ENCODE measurements around the gene SOD1. TPM values are rescaled to one million over a fixed set of nuclear protein-coding genes. Genes with fewer than 3 reads are reported as not detected.

The SOD1 gene
- total RNA-seq, 2 donors from 2014 or later = 185 to 234 TPM

- no peak for DNase-seq
- no peak for TF ChIP-seq CTCF (conservative IDR thresholded peaks at IDR 0.05)
- peaks cover 16% of the 10 kb centered on the region for H3K36me3 Mint-ChIP-seq (ENCODE audit: low read depth)
- no peaks in the 10 kb centered on the region for H3K4me1 ChIP-seq (ENCODE audit: control insufficient read depth, insufficient read depth, low read length)
- WGBS, 2 experiments (ENCODE audit: insufficient coverage in 1 of 2, insufficient read length in 1 of 2) = 86 to 100% methylated on average over 2 of the region's 2 CpGs
- H3K9ac ChIP-seq (ENCODE audit: extremely low read depth, low read length, poor library complexity, severe bottlenecking) = no peak overlapping the region
- peaks cover 3% of the 10 kb centered on the region for H3K4me1 Mint-ChIP-seq
- no peak overlapping the region for H3K27ac ChIP-seq (ENCODE audit: low read depth, low read length)
- H3K27ac Mint-ChIP-seq = no peak overlapping the region
- H3K4me3 Mint-ChIP-seq = no peak overlapping the region
- H3K9me3 Mint-ChIP-seq = no peaks in the 10 kb centered on the region
- H3K27me3 ChIP-seq (ENCODE audit: control insufficient read depth, insufficient read depth, low read length, poor library complexity, severe bottlenecking) = no peaks in the 10 kb centered on the region
- H3K27me3 Mint-ChIP-seq (ENCODE audit: insufficient read depth) = no peaks in the 10 kb centered on the region
- H3K9me3 ChIP-seq (ENCODE audit: control insufficient read depth, low read length) = no peaks in the 10 kb centered on the region
- no peak overlapping the region for H3K4me3 ChIP-seq (ENCODE audit: low read length)
- peaks cover 49% of the 10 kb centered on the region for H3K36me3 ChIP-seq (ENCODE audit: control insufficient read depth, insufficient read depth, low read length)
These were observed 16.5 kb downstream of the SOD1 start for GRCh38 chr21:31675960-31676359.

GRCh38 chr21:31677047-31677446 is 17.6 kb downstream of the SOD1 start:
- H3K4me1 Mint-ChIP-seq = no peaks in the 10 kb centered on the region

GRCh38 chr21:31678478-31678877 is 19.0 kb downstream of the SOD1 start:
- Mint-ChIP-seq H3K27ac (no peak overlapping the region), H3K4me3 (no peak overlapping the region), H3K9me3 (no peaks in the 10 kb centered on the region), H3K4me1 (no peaks in the 10 kb centered on the region), H3K27me3 (ENCODE audit: insufficient read depth) (no peaks in the 10 kb centered on the region), H3K36me3 (ENCODE audit: low read depth) (peaks cover 21% of the 10 kb centered on the region)
- Histone ChIP-seq H3K36me3 (ENCODE audit: control insufficient read depth, insufficient read depth, low read length) (peaks cover 71% of the 10 kb centered on the region), H3K4me1 (ENCODE audit: control insufficient read depth, insufficient read depth, low read length) (no peaks in the 10 kb centered on the region), H3K27me3 (ENCODE audit: control insufficient read depth, insufficient read depth, low read length, poor library complexity, severe bottlenecking) (no peaks in the 10 kb centered on the region), H3K27ac (ENCODE audit: low read depth, low read length) (no peak overlapping the region), H3K9ac (ENCODE audit: extremely low read depth, low read length, poor library complexity, severe bottlenecking) (no peak overlapping the region), H3K4me3 (ENCODE audit: low read length) (no peak overlapping the region), H3K9me3 (ENCODE audit: control insufficient read depth, low read length) (no peaks in the 10 kb centered on the region)
- WGBS, 2 experiments (ENCODE audit: insufficient coverage in 1 of 2, insufficient read length in 1 of 2) = 91% methylated on average over 2 of the region's 2 CpGs; no CpG with 5 or more reads in 1 of the 2 experiments
- no peak for TF ChIP-seq CTCF (conservative IDR thresholded peaks at IDR 0.05)
- no peak for DNase-seq

More at GRCh38 chr21:31677047-31677446, 17.6 kb downstream of the SOD1 start:
- Mint-ChIP-seq H3K4me3 (no peak overlapping the region), H3K36me3 (ENCODE audit: low read depth) (peaks cover 9% of the 10 kb centered on the region), H3K9me3 (no peaks in the 10 kb centered on the region), H3K27me3 (ENCODE audit: insufficient read depth) (no peaks in the 10 kb centered on the region), H3K27ac (no peak overlapping the region)
- H3K27me3 ChIP-seq (ENCODE audit: control insufficient read depth, insufficient read depth, low read length, poor library complexity, severe bottlenecking) = no peaks in the 10 kb centered on the region
- H3K4me1 ChIP-seq (ENCODE audit: control insufficient read depth, insufficient read depth, low read length) = no peaks in the 10 kb centered on the region
- H3K27ac ChIP-seq (ENCODE audit: low read depth, low read length) = no peak overlapping the region
- no peak overlapping the region for H3K4me3 ChIP-seq (ENCODE audit: low read length)
- TF ChIP-seq CTCF (conservative IDR thresholded peaks at IDR 0.05) = no peak
- DNase-seq = no peak
- H3K36me3 ChIP-seq (ENCODE audit: control insufficient read depth, insufficient read depth, low read length) = peaks cover 60% of the 10 kb centered on the region
- 91 to 97% methylated on average over 3 of the region's 3 CpGs for WGBS, 2 experiments (ENCODE audit: insufficient coverage in 1 of 2, insufficient read length in 1 of 2)
- no peaks in the 10 kb centered on the region for H3K9me3 ChIP-seq (ENCODE audit: control insufficient read depth, low read length)
- H3K9ac ChIP-seq (ENCODE audit: extremely low read depth, low read length, poor library complexity, severe bottlenecking) = no peak overlapping the region
